Chondrocyte (in vitro differentiated cells): ENCODE measurements around the gene AGBL3. TPM values are rescaled to one million over a fixed set of nuclear protein-coding genes. Genes with fewer than 3 reads are reported as not detected.

Experiments used
- DNase-seq: peaks from one replicate; pipeline ENCODE4 v3.0.0; 2021; ENCODE audit warnings: mixed read lengths, low spot score
- H3K27ac Mint-ChIP-seq: one replicate; pipeline ENCODE4 v1.8.0; 2021; ENCODE audit warnings: mild to moderate bottlenecking, moderate library complexity, mixed read lengths; ENCODE audit not compliant: unreplicated experiment
- H3K27me3 Mint-ChIP-seq: 2 replicates; pipeline ENCODE4 v1.8.0; 2021; ENCODE audit warnings: low read depth, mixed read lengths
- H3K36me3 Mint-ChIP-seq: 2 replicates; pipeline ENCODE4 v1.8.0; 2021; ENCODE audit warnings: low read depth, mixed read lengths
- H3K4me1 Mint-ChIP-seq: 2 replicates; pipeline ENCODE4 v1.8.0; 2021; ENCODE audit warnings: low read depth, mild to moderate bottlenecking, mixed read lengths
- H3K4me3 Mint-ChIP-seq: one replicate; pipeline ENCODE4 v1.8.0; 2021; ENCODE audit warnings: mild to moderate bottlenecking, moderate library complexity, mixed read lengths; ENCODE audit not compliant: unreplicated experiment
- H3K9me3 Mint-ChIP-seq: 2 replicates; pipeline ENCODE4 v1.8.0; 2021; ENCODE audit warnings: low read depth, mixed read lengths
- total RNA-seq: library from RNA; stranded (reverse); gene quantifications from 3 replicates; pipeline ENCODE4 v1.2.1, GENCODE V29; 2021
- TF ChIP-seq, protein P1 (sequence below): fragments of 200-600 bp; sonication (generic); IDR thresholded peaks from 2 replicates; pipeline ENCODE4 v1.5.0; 2021; ENCODE audit warnings: antibody characterized with exemption, mild to moderate bottlenecking, moderate library complexity

The AGBL3 gene
- total RNA-seq, 1 donor from 2014 or later = 0.30 TPM

DNA sequence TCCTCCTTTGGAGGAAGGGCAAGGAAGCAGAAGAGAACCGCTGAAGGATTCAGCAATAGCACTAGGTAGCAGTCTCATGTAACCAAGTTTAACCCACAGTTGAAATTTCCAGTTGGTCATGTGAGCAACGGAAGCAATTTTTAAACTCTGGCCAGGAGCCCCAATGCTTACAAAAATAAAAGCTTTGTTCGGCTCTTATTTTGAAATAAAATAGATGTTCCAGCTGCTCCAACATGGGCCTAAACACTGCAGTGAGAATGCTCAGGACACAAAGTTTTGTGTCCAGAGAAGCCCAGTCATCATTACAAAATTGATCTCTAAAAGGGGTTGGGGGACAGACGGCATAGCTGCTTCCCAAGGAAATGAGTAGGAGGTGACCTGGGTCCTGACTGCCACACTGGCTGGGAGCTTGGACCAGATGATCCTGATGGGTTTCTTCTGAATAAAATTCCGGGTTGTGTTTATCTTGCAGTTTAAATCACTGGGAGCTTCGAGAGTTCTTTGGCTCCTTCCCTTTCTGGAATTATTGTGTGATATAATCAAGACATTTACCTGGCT, 161.1 kb downstream of the AGBL3 start:
- H3K27me3 Mint-ChIP-seq = no peaks in the 10 kb centered on the region

DNA sequence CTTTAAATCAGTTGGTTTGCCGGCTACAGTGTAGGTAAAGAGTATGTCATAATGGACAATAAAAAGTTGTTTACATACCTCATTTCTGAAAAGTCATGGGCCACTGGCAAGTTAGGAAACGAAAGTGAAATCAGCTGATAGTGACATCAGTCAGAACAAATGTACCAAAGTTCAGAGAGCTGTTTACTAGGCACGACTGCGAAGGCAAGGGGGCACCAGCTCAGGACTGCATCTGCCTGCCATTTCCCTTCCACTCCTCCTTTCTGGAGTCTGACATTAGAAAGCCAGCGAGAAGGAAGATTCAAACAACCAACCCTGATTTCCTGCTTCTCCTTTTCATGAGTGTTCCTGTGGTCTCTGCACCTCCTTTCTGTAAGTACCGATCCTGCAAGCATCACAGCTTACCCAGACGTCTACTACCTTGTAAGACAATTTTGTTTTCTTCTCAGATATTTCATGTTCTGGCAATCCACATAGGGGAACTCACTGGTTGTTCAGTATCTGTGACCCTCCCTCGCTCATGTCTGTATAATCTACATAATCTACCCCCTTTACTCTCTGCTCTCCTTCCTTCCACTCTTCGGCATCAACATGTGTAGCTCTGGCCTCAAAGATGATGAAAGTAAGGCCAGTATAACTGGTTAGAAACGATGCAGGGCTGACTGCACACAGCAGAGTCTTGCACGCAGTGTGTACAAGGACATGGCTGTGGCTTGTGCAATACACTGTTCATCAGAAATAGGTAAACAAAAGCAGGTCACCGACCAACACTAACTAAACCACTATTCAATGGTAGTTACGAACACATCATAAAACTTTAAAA, 161.8 kb downstream of the AGBL3 start, which contains the start of gene TMEM140:
TSS of gene TMEM140 (plus strand) at position 174 of the 823 bp plus-strand sequence. CDS start 16,370 bp downstream, outside the sequence.
- DNase-seq = no peak
- TF ChIP-seq, protein P1, sequence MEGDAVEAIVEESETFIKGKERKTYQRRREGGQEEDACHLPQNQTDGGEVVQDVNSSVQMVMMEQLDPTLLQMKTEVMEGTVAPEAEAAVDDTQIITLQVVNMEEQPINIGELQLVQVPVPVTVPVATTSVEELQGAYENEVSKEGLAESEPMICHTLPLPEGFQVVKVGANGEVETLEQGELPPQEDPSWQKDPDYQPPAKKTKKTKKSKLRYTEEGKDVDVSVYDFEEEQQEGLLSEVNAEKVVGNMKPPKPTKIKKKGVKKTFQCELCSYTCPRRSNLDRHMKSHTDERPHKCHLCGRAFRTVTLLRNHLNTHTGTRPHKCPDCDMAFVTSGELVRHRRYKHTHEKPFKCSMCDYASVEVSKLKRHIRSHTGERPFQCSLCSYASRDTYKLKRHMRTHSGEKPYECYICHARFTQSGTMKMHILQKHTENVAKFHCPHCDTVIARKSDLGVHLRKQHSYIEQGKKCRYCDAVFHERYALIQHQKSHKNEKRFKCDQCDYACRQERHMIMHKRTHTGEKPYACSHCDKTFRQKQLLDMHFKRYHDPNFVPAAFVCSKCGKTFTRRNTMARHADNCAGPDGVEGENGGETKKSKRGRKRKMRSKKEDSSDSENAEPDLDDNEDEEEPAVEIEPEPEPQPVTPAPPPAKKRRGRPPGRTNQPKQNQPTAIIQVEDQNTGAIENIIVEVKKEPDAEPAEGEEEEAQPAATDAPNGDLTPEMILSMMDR = no peak
- Mint-ChIP-seq H3K36me3 (peaks cover 2% of the 10 kb centered on the region), H3K27me3 (no peaks in the 10 kb centered on the region), H3K27ac (peak within 1 kb of the TSS; percentile 28), H3K4me1 (peaks cover 5% of the 10 kb centered on the region), H3K4me3 (no peak within 1 kb of the TSS), H3K9me3 (peaks cover 5% of the 10 kb centered on the region)

More for the DNA sequence above, 161.1 kb downstream of the AGBL3 start:
- DNase-seq = no peak
- no peak overlapping the region for H3K4me3 Mint-ChIP-seq
- peak overlapping the region; percentile 28 for H3K27ac Mint-ChIP-seq
- H3K36me3 Mint-ChIP-seq = no peaks in the 10 kb centered on the region
- TF ChIP-seq, protein P1 = no peak
- no peaks in the 10 kb centered on the region for H3K9me3 Mint-ChIP-seq
- H3K4me1 Mint-ChIP-seq = peaks cover 5% of the 10 kb centered on the region

DNA sequence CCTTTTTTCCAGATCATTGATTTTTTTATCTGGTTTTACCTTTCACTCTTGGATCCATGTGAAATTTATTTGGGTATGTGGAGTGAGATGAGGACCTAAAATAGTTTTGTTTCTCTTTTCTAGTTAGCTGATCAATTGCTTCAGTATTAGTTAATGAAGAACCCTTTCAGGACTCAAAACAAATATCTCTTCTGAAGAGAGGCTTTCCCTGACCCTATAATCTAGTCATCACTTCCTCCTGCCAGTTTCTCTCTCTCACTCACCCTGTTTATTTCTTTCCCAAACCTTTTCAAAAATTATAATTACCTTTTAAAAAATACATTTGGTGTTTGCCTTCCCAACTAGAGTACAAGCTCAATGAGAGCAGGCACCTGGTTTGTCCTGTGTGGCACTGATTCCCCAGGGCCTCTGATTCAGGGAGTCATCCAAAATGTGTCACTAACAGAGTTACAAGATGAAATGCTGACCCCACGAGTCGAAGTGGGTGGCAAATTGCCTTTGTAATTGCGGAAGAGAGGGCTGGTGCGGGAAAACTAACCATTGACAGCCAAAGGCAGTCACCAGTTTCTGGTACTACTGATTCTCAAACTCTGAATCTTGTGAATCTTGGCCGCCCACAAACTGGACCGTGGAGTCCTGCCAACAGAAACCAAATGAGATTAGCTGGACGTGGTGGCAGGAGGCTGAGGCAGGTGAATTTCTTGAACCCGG, 163.9 kb downstream of the AGBL3 start:
- H3K27ac Mint-ChIP-seq = no peak overlapping the region
- peaks cover 22% of the 10 kb centered on the region for H3K9me3 Mint-ChIP-seq
- H3K36me3 Mint-ChIP-seq = peaks cover 10% of the 10 kb centered on the region
- DNase-seq = no peak
- H3K27me3 Mint-ChIP-seq = no peaks in the 10 kb centered on the region
- TF ChIP-seq, protein P1 = no peak
- H3K4me3 Mint-ChIP-seq = no peak overlapping the region
- peaks cover 5% of the 10 kb centered on the region for H3K4me1 Mint-ChIP-seq

DNA sequence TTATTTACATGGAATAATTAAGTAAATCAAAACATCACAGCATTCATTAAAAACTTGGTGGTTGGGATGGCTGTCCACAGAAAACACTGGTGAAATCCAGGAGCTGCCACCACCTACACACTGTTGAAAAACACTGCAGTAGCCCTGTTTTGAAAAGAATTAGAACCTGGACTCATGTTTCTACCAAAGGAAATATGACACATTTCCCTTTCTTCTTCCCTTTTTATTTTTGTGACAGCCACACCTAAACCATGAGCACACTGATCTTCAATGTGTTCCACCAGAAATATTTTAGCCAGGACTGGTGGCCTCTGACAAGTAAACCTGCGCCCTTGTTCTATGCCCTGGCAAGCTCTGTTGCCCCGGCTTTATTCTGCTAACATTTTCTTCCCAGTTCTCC, 164.8 kb downstream of the AGBL3 start:
- peaks cover 5% of the 10 kb centered on the region for H3K4me1 Mint-ChIP-seq
- H3K27me3 Mint-ChIP-seq = no peaks in the 10 kb centered on the region
- H3K9me3 Mint-ChIP-seq = peaks cover 30% of the 10 kb centered on the region
- TF ChIP-seq, protein P1 = no peak
- peaks cover 15% of the 10 kb centered on the region for H3K36me3 Mint-ChIP-seq
- H3K27ac Mint-ChIP-seq = no peak overlapping the region
- DNase-seq = no peak
- no peak overlapping the region for H3K4me3 Mint-ChIP-seq

DNA sequence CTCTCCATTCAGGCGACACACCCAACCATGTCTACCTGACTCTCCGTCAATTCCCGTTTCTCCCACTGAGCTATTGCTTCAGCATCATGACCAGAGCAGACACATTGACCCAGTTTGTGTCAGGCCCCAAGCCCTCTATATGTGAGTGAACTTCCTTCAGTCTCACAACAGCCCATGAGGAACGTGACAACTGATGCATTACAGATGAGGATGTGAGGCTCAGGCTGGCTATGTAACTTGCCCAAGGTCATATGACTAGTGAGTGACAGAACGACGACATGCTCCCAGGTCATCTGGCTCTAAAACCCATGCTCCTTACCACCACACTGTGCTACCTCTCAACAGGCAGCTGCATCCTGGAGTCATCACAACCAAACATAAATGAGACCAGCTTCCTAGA, 165.2 kb downstream of the AGBL3 start:
- Mint-ChIP-seq H3K9me3 (peaks cover 34% of the 10 kb centered on the region), H3K27me3 (no peaks in the 10 kb centered on the region), H3K36me3 (peaks cover 19% of the 10 kb centered on the region), H3K27ac (no peak overlapping the region), H3K4me1 (peaks cover 5% of the 10 kb centered on the region), H3K4me3 (no peak overlapping the region)
- DNase-seq = no peak
- TF ChIP-seq, protein P1 = no peak
